MM.1S (cell line): Measurements from ENCODE around the gene PRADC1.

Experiments
- DNase-seq: peaks from one replicate; pipeline ENCODE4 v3.0.0-alpha.2; 2015
- H2AFZ ChIP-seq: fragments of 300-600 bp; sonication (generic); 2 replicates; pipeline ENCODE4 v1.6.0; 2016; ENCODE audit warnings: antibody characterized with exemption, low read length
- H3F3A ChIP-seq: fragments of 300-600 bp; sonication (generic); 2 replicates; pipeline ENCODE4 v1.6.1; 2016; ENCODE audit warnings: mild to moderate bottlenecking, antibody characterized with exemption, low read length, moderate library complexity, mixed read lengths; ENCODE audit not compliant: insufficient read depth
- H3K27ac ChIP-seq: fragments of 300-600 bp; sonication (generic); 2 replicates; pipeline ENCODE4 v1.5.1; 2016; ENCODE audit warnings: mild to moderate bottlenecking, low read length
- H3K27me3 ChIP-seq: fragments of 300-600 bp; sonication (generic); replicated peaks from 2 replicates; pipeline ENCODE4 v1.6.0; 2016; ENCODE audit warnings: low read length; ENCODE audit not compliant: insufficient read depth
- H3K36me3 ChIP-seq: fragments of 300-600 bp; sonication (generic); replicated peaks from 2 replicates; pipeline ENCODE4 v1.6.1; 2016; ENCODE audit warnings: mild to moderate bottlenecking, low read length, mixed read lengths; ENCODE audit not compliant: insufficient read depth
- H3K4me1 ChIP-seq: fragments of 300-600 bp; sonication (generic); 2 replicates; pipeline ENCODE4 v1.6.1; 2016; ENCODE audit warnings: low read length, mixed read lengths
- H3K4me2 ChIP-seq: fragments of 300-600 bp; sonication (generic); 2 replicates; pipeline ENCODE4 v1.6.0; 2016; ENCODE audit warnings: low read depth, low read length
- H3K4me3 ChIP-seq: fragments of 300-600 bp; sonication (generic); 2 replicates; pipeline ENCODE4 v1.5.1; 2016; ENCODE audit warnings: low read length, mixed read lengths
- H3K79me2 ChIP-seq: fragments of 300-600 bp; sonication (generic); 2 replicates; pipeline ENCODE4 v1.6.1; 2016; ENCODE audit warnings: mixed run types, low read length, mixed read lengths
- H3K9ac ChIP-seq: fragments of 300-600 bp; sonication (generic); 2 replicates; pipeline ENCODE4 v1.6.1; 2016; ENCODE audit warnings: low read length, mixed read lengths
- H3K9me2 ChIP-seq: fragments of 300-600 bp; sonication (generic); replicated peaks from 2 replicates; pipeline ENCODE4 v1.6.1; 2016; ENCODE audit warnings: mild to moderate bottlenecking, low read length, mixed read lengths; ENCODE audit not compliant: insufficient read depth
- H3K9me3 ChIP-seq: fragments of 300-600 bp; sonication (generic); replicated peaks from 2 replicates; pipeline ENCODE4 v1.6.1; 2016; ENCODE audit warnings: mild to moderate bottlenecking, low read length, mixed read lengths; ENCODE audit not compliant: insufficient read depth
- H4K20me1 ChIP-seq: fragments of 300-600 bp; sonication (generic); 2 replicates; pipeline ENCODE4 v1.6.1; 2016; ENCODE audit warnings: mild to moderate bottlenecking, low read length, moderate library complexity, mixed read lengths; ENCODE audit not compliant: insufficient read depth
- CTCF ChIP-seq: fragments of 300-600 bp; sonication (generic); IDR thresholded peaks from 2 replicates; pipeline ENCODE4 v1.5.1; 2016; ENCODE audit warnings: antibody characterized with exemption, low read length, mixed read lengths
- EZH2 ChIP-seq: fragments of 300-600 bp; sonication (generic); optimal IDR thresholded peaks from 2 replicates; pipeline ENCODE3; 2017; ENCODE audit warnings: low read depth, mild to moderate bottlenecking, antibody characterized with exemption, low read length, mixed read lengths
- EZH2phosphoT487 ChIP-seq: fragments of 300-600 bp; sonication (generic); IDR thresholded peaks from 2 replicates; pipeline ENCODE4 v1.6.1; 2018; ENCODE audit warnings: antibody characterized with exemption, low read length

Gene PRADC1

GRCh38 chr2:73257021-73257420 lies 24.0 kb upstream of the PRADC1 start:
- TF ChIP-seq EZH2phosphoT487 (no peak), CTCF (no peak), EZH2 (no peak)
- H4K20me1 ChIP-seq, result no peaks in the 10 kb centered on the region

GRCh38 chr2:73256618-73256922 lies 23.5 kb upstream of the PRADC1 start:
- Histone ChIP-seq H3K4me2 (no peak overlapping the region), H3K9me3 (no peaks in the 10 kb centered on the region), H3K9me2 (no peaks in the 10 kb centered on the region), H3K9ac (no peak overlapping the region), H3K4me3 (no peak overlapping the region), H3K27me3 (no peaks in the 10 kb centered on the region), H3K27ac (no peak overlapping the region), H3K36me3 (no peaks in the 10 kb centered on the region), H3K4me1 (no peaks in the 10 kb centered on the region), H3F3A (no peaks in the 10 kb centered on the region; the same call in 1 of the 2 replicates), H3K79me2 (no peaks in the 10 kb centered on the region), H4K20me1 (no peaks in the 10 kb centered on the region), H2AFZ (no peak overlapping the region)
- DNase-seq, result no peak
- no peak for TF ChIP-seq CTCF
- no peak for TF ChIP-seq EZH2phosphoT487

More at GRCh38 chr2:73257021-73257420, 24.0 kb upstream of the PRADC1 start:
- H2AFZ ChIP-seq, result no peak overlapping the region
- no peak overlapping the region for H3K9ac ChIP-seq
- H3K4me1 ChIP-seq, result no peaks in the 10 kb centered on the region
- DNase-seq, result no peak
- H3K27ac ChIP-seq, result no peak overlapping the region
- H3K9me2 ChIP-seq, result no peaks in the 10 kb centered on the region
- no peaks in the 10 kb centered on the region for H3K79me2 ChIP-seq
- no peaks in the 10 kb centered on the region for H3K9me3 ChIP-seq
- H3F3A ChIP-seq, result no peaks in the 10 kb centered on the region; the same call in 1 of the 2 replicates
- no peak overlapping the region for H3K4me2 ChIP-seq
- H3K36me3 ChIP-seq, result no peaks in the 10 kb centered on the region
- H3K4me3 ChIP-seq, result no peak overlapping the region
- no peaks in the 10 kb centered on the region for H3K27me3 ChIP-seq

DNA sequence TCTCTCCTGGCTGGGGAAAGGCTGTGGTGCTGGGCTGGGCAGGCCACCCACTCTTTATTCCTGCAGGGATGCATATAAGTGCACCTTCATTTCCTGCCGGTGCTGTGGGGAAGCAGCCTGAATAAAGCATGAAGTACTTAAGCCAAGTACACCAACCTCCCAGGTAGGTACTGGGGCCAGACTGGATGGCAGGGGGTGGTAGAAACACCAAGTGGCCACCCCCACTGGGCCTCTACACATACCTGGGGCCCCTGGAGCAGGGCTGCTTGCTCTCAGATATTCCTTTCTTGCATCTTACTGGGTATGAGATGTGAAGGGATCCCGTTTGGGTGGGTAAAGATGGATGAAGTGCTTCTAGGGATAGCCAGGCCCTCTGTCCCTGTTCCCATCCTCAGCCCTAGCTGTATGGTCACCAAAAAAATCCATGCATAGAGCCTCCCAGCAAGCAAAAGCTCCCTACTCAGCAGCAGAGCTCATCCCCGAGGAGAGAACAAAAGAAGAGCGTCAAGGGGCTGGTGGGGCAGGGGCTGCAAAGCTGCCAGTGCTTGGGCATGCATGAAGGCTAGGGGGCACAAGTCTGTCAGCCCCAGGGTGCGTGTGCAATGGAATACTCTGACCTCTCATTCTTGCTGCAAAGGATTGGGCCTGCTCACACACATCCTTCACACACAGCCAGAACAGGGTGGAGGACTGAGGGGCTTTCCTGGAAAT lies 23.0 kb upstream of the PRADC1 start:
- no peak overlapping the region for H3K9ac ChIP-seq
- H2AFZ ChIP-seq, result no peak overlapping the region
- no peaks in the 10 kb centered on the region for H3K79me2 ChIP-seq
- H3K4me1 ChIP-seq, result no peaks in the 10 kb centered on the region
- H3K4me2 ChIP-seq, result no peak overlapping the region
- no peak for DNase-seq
- H3K4me3 ChIP-seq, result no peak overlapping the region
- H3K36me3 ChIP-seq, result no peaks in the 10 kb centered on the region
- no peaks in the 10 kb centered on the region for H3K27me3 ChIP-seq
- no peaks in the 10 kb centered on the region for H3K9me3 ChIP-seq
- TF ChIP-seq EZH2phosphoT487 (no peak), CTCF (no peak), EZH2 (no peak)
- no peaks in the 10 kb centered on the region for H4K20me1 ChIP-seq
- no peaks in the 10 kb centered on the region for H3K9me2 ChIP-seq
- H3F3A ChIP-seq, result no peaks in the 10 kb centered on the region; the same call in 1 of the 2 replicates
- H3K27ac ChIP-seq, result no peak overlapping the region
